ENCODE data around the gene APOO. TPM values are rescaled to one million over a fixed set of nuclear protein-coding genes. Genes with fewer than 3 reads are reported as not detected.
"Not testable (repeated sequence)": the region's sequence is repeated elsewhere in the genome, so short reads cannot be mapped to it uniquely, and the experiment has no call there.

Gene APOO
- total RNA-seq, 1 donor from 2014 or later: 18.6 TPM

DNA sequence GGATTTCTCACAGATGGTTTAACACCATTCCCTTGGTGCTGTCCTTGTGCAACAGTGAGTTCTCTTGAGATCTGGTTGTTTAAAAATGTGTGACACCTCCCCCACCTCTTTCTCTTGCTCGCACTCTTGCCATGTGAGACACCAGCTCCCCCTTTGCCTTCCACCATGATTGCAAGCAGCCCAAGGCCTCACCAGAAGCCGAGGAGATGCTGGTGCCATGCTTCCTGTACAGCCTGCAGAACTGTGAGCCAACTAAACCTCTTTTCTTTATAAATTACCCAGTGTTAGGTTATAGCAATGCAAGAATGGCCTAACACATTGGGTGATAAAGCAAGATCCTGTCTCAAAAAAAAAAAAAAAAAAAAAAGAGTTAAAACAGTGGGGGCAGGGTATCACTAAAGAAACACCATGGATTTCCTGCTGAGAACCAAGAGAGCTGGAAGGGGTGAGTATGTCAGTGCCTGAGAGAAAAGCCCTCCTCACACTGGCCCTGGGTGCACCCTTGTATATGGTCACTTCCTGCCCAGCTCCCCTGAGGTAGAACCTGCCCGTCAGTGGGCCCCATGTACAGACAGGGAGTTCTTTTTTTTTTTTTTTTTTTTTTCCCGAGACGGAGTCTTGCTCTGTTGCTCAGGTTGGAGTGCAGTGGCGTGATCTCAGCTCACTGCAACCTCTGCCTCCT lies 46.4 kb downstream of the APOO start:
- TF ChIP-seq, protein P1, sequence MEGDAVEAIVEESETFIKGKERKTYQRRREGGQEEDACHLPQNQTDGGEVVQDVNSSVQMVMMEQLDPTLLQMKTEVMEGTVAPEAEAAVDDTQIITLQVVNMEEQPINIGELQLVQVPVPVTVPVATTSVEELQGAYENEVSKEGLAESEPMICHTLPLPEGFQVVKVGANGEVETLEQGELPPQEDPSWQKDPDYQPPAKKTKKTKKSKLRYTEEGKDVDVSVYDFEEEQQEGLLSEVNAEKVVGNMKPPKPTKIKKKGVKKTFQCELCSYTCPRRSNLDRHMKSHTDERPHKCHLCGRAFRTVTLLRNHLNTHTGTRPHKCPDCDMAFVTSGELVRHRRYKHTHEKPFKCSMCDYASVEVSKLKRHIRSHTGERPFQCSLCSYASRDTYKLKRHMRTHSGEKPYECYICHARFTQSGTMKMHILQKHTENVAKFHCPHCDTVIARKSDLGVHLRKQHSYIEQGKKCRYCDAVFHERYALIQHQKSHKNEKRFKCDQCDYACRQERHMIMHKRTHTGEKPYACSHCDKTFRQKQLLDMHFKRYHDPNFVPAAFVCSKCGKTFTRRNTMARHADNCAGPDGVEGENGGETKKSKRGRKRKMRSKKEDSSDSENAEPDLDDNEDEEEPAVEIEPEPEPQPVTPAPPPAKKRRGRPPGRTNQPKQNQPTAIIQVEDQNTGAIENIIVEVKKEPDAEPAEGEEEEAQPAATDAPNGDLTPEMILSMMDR (conservative IDR thresholded peaks at IDR 0.05; ENCODE audit: low read depth, low read length): no peak
- no peak overlapping the region for H3K4me3 ChIP-seq (ENCODE audit: low read depth, low read length)
- no peak for DNase-seq (ENCODE audit: low read depth)

DNA sequence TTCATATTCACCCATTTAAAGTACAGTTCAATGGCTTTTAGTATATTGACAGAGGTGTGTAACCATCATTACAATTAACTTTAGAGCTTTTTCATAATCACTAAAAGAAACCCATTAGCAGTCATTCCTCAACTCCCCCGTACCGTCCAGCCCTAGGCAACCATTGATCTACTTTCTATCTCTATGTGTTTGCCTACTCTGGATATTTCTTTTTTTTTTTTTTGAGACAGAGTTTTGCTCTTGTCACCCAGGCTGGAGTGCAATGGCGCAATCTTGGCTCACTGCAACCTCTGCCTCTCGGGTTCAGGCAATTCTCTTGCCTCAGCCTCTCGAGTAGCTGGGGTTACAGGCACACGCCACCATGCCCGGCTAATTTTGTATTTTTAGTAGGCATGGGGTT lies 48.5 kb downstream of the APOO start:
- not testable (repeated sequence) for H3K4me3 ChIP-seq (ENCODE audit: low read depth, low read length); DNase-seq (ENCODE audit: low read depth)

DNA sequence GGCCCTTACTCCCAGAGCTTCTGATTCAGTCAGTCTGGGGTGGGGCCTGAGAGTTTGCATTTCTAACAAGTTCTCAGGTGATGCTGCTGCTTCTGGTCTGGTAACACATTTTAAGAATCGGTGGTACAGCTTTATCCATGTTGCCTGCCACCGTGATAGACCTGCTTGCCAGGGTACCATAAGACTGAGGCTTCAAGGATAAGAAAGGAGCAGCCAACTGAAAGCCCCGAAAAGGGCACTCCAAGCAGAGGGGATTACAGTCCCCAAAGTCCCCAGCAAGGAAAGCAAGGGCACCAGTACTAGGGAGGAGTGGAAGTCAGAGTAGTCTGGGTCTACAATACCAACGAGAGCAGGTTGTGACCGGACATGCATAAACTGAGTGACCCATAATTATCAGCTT lies 49.8 kb downstream of the APOO start:
- DNase-seq (ENCODE audit: low read depth): no peak
- TF ChIP-seq, protein P1 (conservative IDR thresholded peaks at IDR 0.05; ENCODE audit: low read depth, low read length): no peak
- no peak overlapping the region for H3K4me3 ChIP-seq (ENCODE audit: low read depth, low read length)

DNA sequence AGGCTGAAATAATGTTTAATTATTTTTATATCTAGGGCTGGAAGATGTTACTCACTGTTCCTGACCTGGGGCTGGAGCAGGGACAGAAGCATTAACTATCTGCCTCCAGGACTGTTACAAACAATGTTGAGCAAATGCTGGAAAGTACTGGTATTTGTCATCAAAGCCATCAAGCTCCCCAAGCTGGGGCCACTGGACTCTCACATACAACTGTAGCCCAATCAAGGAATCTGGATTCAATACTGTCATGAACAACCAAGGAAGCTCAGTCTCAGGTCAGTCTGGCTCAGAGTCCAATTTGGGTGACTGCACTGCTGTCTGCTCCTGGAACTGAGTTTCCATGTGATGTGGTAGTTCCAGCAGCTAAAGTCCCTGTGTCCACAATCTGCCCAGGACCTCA lies 50.4 kb downstream of the APOO start:
- TF ChIP-seq, protein P1 (conservative IDR thresholded peaks at IDR 0.05; ENCODE audit: low read depth, low read length): no peak
- no peak for DNase-seq (ENCODE audit: low read depth)
- H3K4me3 ChIP-seq (ENCODE audit: low read depth, low read length): no peak overlapping the region

DNA sequence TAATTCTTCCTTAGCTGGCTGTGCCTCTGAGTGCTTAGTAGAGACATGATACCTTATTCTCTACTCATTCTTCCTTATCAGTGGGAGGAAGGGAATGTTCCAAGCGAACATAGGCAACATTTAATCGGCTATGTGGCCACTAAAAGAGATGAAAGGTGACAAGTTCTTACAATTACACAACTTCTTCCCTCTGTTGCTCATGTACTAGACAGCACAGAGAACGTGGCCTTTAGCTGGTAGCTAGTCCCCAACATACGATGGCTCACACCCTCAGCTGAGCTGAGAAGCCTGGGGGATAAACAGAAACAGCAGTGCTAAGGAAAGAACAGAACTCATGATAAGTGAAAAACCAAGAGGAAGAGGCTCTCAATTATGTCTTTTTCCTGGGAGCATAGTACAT lies 52.2 kb downstream of the APOO start:
- TF ChIP-seq, protein P1 (conservative IDR thresholded peaks at IDR 0.05; ENCODE audit: low read depth, low read length): no peak
- no peak overlapping the region for H3K4me3 ChIP-seq (ENCODE audit: low read depth, low read length)
- DNase-seq (ENCODE audit: low read depth): no peak

DNA sequence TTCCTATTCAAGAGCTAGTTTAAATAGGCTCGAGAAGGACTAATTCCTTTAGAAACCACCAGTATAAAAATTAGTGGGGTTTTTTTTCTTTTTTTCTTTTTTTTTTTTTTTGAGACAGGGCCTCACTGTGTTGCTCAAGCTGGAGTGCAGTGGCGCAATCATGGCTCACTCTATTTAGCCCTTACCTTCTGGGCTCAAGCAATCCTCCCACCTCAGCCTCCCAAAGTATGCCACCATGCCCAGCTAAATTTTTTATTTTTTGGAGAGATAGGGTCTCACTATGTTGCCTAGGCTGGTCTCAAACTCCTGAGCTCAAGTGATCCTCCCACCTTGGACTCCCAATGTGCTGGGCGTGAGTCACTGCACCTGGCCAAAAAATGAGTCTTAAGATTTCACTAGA lies 52.8 kb downstream of the APOO start:
- no peak for DNase-seq (ENCODE audit: low read depth)
- no peak overlapping the region for H3K4me3 ChIP-seq (ENCODE audit: low read depth, low read length)
- TF ChIP-seq, protein P1 (conservative IDR thresholded peaks at IDR 0.05; ENCODE audit: low read depth, low read length): no peak

DNA sequence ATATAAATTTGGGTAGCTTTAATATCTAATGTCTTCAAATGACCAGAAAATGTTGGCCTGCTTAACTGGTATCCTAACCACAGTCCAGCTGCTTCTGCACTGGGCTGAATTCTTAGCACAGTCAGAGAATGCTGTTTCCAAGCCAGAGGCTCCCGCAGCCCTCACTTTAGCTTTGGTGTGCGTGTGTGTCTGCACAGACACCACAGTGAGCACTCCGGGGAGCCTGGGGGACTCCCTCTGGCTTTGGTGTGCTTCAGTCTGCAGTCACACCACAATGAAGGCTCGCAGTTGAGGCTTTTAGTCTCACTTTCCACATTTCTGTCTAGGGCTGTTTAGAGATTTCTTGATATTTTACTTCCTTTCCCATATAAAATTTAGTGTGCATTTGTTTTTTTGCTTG lies 53.6 kb downstream of the APOO start:
- DNase-seq (ENCODE audit: low read depth): no peak
- TF ChIP-seq, protein P1 (conservative IDR thresholded peaks at IDR 0.05; ENCODE audit: low read depth, low read length): no peak
- no peak overlapping the region for H3K4me3 ChIP-seq (ENCODE audit: low read depth, low read length)
